Thyroid gland (tissue), 4 donors: ENCODE results near the gene CD320. TPM values are rescaled to one million over a fixed set of nuclear protein-coding genes. Genes with fewer than 3 reads are reported as not detected.

ENCODE experiments used
- DNase-seq, 2 donors: peaks; one replicate each; pipeline ENCODE4 v3.0.0-alpha.2; 2019
- H3K27ac ChIP-seq, 3 donors: fragments of 200-600 bp; sonication (generic); 1 replicate in 2 of 3; 2 replicates in 1 of 3; pipeline ENCODE4 v1.5.1; 2016 to 2019; ENCODE audit warnings: mild to moderate bottlenecking in 1 of 3, moderate library complexity in 1 of 3
- H3K27me3 ChIP-seq: fragments of 200-600 bp; sonication (generic); one replicate; pipeline ENCODE4 v1.5.1; 2019
- H3K36me3 ChIP-seq, 2 donors: fragments of 200-600 bp; sonication (generic); one replicate each; pipeline ENCODE4 v1.5.1; 2016 to 2019
- H3K4me1 ChIP-seq, 2 donors: fragments of 200-600 bp; sonication (generic); one replicate each; pipeline ENCODE4 v1.5.1; 2017 to 2019
- H3K4me3 ChIP-seq, 3 donors: fragments of 200-600 bp; sonication (generic); replicated peaks in 1 of 3; 1 replicate in 2 of 3; 2 replicates in 1 of 3; pipeline ENCODE4 v1.5.1; 2016; ENCODE audit warnings: mild to moderate bottlenecking in 1 of 3
- H3K9me3 ChIP-seq: fragments of 200-600 bp; sonication (generic); one replicate; pipeline ENCODE4 v1.5.1; 2017
- POLR2A ChIP-seq, 2 donors: fragments of 450-650 bp; IDR thresholded peaks; one replicate each; pipeline ENCODE4 v1.6.1; 2017; ENCODE audit warnings: antibody characterized with exemption in 2 of 2, mild to moderate bottlenecking in 2 of 2, moderate library complexity in 1 of 2
- WGBS, 2 donors: methylation state at CpG; one replicate each; pipeline ENCODE4 v1.1.5; 2017; 5-methylcytosine and 5-hydroxymethylcytosine counted together
- intact Hi-C: fragments of 100-400 bp; cut with DNase I; formaldehyde crosslinking; loops from one replicate; pipeline ENCODE4 v1.15.1; 2023
- total RNA-seq, 4 donors: library from RNA; depleted of rRNA; stranded (reverse); fragments of >200 nt; gene quantifications; one replicate each; pipeline ENCODE4 v1.2.3, GENCODE V29; 2016
- TF ChIP-seq, protein P1 (sequence below), 6 experiments: fragments of 200-600 bp in 3 of 6; fragments of 450-650 bp in 3 of 6; sonication (generic) in 3 of 6; IDR thresholded peaks; one replicate each; pipeline ENCODE4 v1.5.1; 2016 to 2019; ENCODE audit warnings: antibody characterized with exemption in 6 of 6, mild to moderate bottlenecking in 2 of 6, inconsistent platforms in 1 of 6, moderate library complexity in 1 of 6

The CD320 gene
- total RNA-seq, 4 donors from 2014 or later, result 20.8 to 114 (median 74.0) TPM

DNA sequence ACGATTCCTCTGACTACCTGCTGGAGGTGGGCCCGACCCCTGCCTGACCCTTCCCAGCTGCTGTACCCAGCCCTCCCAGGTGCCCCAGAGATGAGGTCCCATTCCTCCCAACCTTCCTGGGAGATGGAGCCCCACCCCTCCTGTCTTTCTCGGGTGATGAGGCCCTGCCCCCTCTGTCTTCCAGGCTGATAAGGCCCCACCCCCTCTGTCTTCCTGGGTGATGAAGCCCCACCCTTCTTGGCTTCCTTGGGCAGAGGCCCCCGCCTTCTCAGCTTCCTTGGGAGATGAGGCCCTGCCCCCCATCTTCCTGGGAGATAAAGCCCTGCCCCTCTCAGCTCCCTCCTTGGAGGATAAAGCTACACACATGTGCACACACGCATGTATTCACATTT is 51.1 kb downstream of the CD320 start:
- WGBS, 2 donors, result 78 to 83% methylated on average over 5 of the region's 5 CpGs

DNA sequence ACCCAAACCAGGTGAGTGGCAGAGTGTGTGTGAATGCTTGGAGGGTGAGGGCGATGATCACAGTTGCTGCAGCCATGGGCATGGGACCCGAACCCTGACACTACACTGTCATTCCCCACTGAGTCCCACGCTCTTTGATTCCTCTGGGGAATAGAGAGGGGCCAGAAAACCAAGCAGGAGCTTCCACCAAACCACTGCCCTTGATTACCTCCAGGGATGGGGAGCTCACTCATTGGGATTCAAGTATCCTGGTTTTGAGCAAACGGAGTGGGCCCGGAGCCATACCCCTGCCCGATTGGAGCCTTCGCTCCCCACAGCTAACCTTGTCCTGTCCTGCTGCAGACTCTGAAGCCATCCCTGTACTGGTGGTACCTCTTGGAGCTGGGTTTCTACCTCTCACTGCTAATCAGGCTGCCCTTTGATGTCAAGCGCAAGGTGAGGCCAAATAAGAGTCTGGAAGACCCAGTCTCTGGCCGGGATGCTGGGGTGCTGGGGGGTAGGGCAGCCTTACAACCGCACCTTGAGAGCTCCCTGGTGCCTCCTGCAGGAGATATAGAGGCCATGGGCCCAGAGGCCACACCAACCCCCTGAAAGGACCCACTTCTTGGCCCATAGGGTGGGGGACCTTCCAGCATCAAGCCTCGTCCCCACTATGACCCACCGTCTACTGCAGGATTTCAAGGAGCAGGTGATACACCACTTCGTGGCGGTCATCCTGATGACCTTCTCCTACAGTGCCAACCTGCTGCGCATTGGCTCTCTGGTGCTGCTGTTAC is 51.7 kb downstream of the CD320 start:
- Histone ChIP-seq H3K4me3 (no peak overlapping the region), H3K27ac (no peak overlapping the region), H3K4me1 (peaks cover 8 to 9% of the 10 kb centered on the region in 2 donors), H3K36me3 (peaks cover 12 to 29% of the 10 kb centered on the region in 2 donors), H3K9me3 (no peaks in the 10 kb centered on the region), H3K27me3 (no peaks in the 10 kb centered on the region)
- 93 to 97% methylated on average over 12 to 14 of the region's 15 CpGs for WGBS, 2 donors
- TF ChIP-seq, protein P1, sequence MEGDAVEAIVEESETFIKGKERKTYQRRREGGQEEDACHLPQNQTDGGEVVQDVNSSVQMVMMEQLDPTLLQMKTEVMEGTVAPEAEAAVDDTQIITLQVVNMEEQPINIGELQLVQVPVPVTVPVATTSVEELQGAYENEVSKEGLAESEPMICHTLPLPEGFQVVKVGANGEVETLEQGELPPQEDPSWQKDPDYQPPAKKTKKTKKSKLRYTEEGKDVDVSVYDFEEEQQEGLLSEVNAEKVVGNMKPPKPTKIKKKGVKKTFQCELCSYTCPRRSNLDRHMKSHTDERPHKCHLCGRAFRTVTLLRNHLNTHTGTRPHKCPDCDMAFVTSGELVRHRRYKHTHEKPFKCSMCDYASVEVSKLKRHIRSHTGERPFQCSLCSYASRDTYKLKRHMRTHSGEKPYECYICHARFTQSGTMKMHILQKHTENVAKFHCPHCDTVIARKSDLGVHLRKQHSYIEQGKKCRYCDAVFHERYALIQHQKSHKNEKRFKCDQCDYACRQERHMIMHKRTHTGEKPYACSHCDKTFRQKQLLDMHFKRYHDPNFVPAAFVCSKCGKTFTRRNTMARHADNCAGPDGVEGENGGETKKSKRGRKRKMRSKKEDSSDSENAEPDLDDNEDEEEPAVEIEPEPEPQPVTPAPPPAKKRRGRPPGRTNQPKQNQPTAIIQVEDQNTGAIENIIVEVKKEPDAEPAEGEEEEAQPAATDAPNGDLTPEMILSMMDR (IDR thresholded peaks at IDR 0.05), result no peak
- TF ChIP-seq POLR2A (IDR thresholded peaks at IDR 0.05), result no peak
- no peak for DNase-seq
- intact Hi-C loops, result loop anchor here (10.0 kb wide), 1 partner anchor 252 kb away; the partner anchor contains the start of gene ELAVL1

More for the DNA sequence above, 51.1 kb downstream of the CD320 start:
- Histone ChIP-seq H3K27ac (no peak overlapping the region), H3K27me3 (no peaks in the 10 kb centered on the region), H3K4me3 (no peak overlapping the region), H3K4me1 (peaks cover 3 to 4% of the 10 kb centered on the region in 2 donors), H3K9me3 (no peaks in the 10 kb centered on the region), H3K36me3 (peaks cover 17 to 29% of the 10 kb centered on the region in 2 donors)
- intact Hi-C loops, result loop anchor here (10.0 kb wide), 1 partner anchor 252 kb away; the partner anchor contains the start of gene ELAVL1
- no peak for DNase-seq
- no peak for TF ChIP-seq POLR2A (IDR thresholded peaks at IDR 0.05)
- TF ChIP-seq, protein P1 (IDR thresholded peaks at IDR 0.05), result no peak

DNA sequence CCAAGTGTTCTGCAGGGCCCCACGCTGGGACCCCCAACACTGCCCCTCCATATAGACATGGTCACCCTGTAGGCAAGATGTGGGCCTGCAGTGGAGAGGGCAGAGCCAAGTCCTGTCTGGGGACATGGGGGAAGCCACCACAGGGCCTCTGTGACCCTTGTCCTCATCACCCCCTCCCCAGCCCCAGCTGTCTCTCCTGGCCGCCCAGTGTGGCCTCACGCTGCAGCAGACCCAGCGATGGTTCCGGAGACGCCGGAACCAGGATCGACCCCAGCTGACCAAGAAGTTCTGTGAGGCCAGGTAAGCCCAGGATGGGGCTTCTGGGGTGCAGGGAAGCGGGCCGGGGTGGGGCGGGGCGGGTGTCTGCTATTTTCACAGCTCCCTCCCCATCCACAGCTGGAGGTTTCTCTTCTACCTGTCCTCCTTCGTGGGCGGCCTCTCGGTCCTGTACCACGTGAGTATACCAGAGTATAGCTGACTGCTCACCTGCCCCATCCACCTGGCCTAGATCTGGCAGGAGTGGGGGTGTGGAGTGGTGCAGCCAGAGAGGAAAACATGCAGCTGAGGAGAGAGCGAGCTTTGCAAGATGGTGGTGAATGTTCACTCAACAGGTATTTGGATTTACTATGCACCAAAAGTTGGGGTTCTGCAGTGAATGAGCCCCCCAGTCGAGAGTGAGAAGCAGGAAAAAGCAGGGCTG is 52.6 kb downstream of the CD320 start:
- 89 to 98% methylated on average over 6 to 17 of the region's 18 CpGs for WGBS, 2 donors

DNA sequence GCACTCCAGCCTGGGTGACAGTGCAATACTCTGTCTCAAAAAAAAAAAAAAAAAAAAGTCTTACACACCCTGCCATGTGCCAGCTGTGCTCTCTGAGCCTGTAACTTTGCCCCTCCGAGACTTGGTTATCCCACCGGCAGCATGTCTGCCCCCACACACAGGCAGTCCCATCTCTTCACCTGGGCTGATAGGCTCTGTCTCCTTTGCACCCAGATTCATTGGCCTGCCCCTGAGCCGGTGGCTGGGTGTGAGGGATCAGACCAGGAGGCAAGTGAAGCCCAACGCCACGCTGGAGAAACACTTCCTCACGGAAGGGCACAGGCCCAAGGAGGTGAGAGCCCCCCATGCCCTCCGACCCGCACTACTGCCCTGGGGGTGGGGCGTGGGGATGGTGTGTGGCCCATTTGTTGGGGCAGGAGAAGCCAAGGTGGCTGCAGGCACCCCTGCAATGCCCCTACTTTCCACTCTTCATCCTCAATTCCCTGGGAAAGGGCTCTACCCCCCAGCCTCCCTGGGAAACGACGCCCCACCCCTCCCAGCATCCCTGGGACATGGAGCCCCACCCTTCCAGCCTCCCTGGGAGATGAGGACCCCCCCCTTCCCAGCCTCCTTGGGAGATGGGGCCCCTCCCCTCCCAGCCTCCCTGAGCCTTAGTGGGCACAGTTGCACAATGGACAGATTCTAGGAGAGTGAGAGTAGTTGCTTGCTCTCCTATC is 53.7 kb downstream of the CD320 start:
- Histone ChIP-seq H3K27ac (no peak overlapping the region), H3K27me3 (no peaks in the 10 kb centered on the region), H3K4me3 (no peak overlapping the region), H3K4me1 (peaks cover 16 to 20% of the 10 kb centered on the region in 2 donors), H3K36me3 (peaks cover 12 to 29% of the 10 kb centered on the region in 2 donors), H3K9me3 (no peaks in the 10 kb centered on the region)
- no peak for TF ChIP-seq POLR2A (IDR thresholded peaks at IDR 0.05)
- TF ChIP-seq, protein P1 (IDR thresholded peaks at IDR 0.05), result no peak
- DNase-seq, result no peak
- intact Hi-C loops, result loop anchor here (2.0 to 10.0 kb wide), 3 partner anchors 98 to 307 kb away; partner anchors contain the start of gene ELAVL1
- WGBS, 2 donors, result 85 to 91% methylated on average over 4 to 11 of the region's 11 CpGs

More for the DNA sequence above, 52.6 kb downstream of the CD320 start:
- Histone ChIP-seq H3K27me3 (no peaks in the 10 kb centered on the region), H3K4me3 (no peak overlapping the region), H3K4me1 (peaks cover 11 to 14% of the 10 kb centered on the region in 2 donors), H3K9me3 (no peaks in the 10 kb centered on the region), H3K36me3 (peaks cover 12 to 29% of the 10 kb centered on the region in 2 donors), H3K27ac (no peak overlapping the region)
- TF ChIP-seq, protein P1 (IDR thresholded peaks at IDR 0.05), result no peak
- TF ChIP-seq POLR2A (IDR thresholded peaks at IDR 0.05), result no peak
- intact Hi-C loops, result loop anchor here (2.0 to 10.0 kb wide), 2 partner anchors 99 to 251 kb away; partner anchors contain the start of gene ELAVL1
- no peak for DNase-seq
